ENCODE measurements around the gene CDK17.
"Not testable (repeated sequence)": the region's sequence is repeated elsewhere in the genome, so short reads cannot be mapped to it uniquely, and the experiment has no call there.

Gene CDK17

DNA sequence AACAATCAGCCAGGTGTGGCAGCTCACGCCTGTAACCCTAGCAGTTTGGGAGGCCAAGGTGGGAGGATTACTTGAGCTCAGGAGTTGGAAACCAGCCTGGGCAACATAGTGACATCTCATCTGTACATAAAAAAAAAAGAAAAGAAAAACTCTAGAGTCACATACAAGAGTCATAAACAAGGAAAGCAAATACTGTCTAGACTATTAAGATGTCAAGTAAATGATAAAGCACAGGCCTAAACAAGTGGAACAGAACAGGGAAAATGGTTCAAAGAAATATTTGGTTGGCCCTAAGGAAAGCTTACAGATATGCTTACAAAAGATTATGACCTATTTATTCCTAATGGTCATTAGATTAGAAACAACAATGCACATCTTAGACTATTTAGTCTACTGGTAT lies 12.3 kb downstream of the CDK17 start:
- DNase-seq: no peak

DNA sequence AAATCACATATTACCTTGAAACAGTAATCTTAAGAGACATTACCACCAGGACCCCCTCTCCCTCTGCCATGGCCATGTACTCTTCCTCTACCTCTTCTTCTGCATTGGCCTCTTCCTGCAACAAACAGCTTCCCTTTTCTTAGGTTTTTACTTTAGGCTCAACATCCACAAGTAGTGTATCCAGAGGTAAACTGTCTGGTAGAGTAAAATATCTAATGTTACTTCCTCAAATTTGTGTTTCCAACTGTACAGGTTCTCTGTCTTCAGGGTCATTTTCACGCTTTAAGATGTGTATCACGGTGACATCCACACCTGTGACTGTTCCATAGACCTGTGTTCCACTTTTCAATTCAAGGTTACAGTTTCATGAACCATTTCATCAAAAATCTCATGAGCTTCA lies 13.4 kb downstream of the CDK17 start:
- DNase-seq: no peak

- DNase-seq: no peak
Observed at GRCh38 chr12:96383991-96384390, 16.2 kb downstream of the CDK17 start.

- DNase-seq: no peak
Observed at GRCh38 chr12:96383371-96383770, 16.9 kb downstream of the CDK17 start.

GRCh38 chr12:96379743-96380142 lies 20.5 kb downstream of the CDK17 start:
- DNase-seq: not testable (repeated sequence)

DNA sequence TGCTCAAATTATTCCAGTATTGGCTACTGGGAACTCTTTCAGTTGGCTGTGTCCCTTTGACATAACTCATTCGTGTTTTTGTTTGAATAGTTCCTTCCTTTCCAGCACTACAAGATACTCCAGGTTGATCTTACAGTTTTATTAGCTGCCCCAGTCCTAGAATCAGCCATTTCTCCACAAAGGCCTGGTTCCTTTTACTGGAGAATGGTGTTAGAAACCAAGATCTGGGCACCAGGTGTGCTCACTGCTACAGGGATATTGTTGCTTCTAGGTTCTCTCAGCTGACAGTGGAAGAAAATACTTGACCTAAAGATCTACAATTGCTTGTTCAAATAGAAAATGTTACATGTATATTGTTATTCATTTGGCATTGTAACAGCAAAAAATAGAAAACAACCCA lies 21.9 kb downstream of the CDK17 start:
- DNase-seq: no peak

DNA sequence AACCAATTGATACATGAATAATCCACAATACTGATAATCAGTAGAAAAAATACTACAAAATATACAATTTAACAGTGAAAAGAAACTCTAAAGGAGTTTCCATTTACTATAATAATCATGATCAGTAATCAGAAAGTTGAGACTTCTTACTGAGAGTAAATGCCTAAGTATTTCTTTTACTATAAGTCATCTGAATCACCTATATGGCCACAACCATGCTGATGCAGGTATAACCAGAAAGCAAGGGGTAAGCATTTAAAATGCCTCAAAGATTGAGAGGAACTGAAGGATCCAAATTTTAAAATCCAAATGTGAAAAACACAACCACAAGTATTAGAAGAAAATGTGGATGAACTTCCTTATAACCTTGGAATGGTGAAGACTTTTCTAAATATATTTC lies 23.4 kb downstream of the CDK17 start:
- no peak for DNase-seq

DNA sequence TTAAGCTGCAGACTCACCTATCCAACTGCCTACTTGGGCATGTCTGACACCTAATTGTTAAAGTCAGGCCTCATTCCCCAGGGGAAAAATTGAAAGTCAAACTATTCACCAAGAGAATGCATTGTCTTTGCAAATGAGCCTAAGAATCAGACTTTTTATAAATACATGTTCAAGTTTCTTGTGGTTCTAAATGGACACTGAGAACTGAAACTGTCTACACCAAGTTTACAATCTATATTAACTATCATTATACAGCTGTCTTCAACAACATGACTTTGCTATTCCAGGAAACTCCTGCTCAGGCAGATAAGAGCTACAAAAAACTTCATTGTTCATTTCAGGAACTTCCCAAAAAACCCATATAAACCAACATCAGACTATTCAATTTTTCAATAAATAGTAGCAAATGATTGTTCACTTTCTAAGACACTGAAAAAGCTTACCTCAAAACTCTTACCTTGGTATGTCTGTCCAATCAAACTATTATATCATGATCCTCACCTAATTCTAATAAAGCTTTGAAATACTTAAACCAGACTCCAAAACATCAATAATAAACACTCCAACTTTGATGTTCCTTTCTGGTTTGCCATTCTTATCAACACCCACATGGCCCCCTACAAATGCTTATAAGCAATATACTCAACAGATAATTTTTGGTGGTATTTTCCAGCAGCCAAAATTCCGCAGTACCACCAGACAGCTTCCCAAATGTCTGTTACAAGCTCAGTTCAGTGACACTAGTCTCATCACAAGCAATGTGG lies 24.2 kb downstream of the CDK17 start:
- no peak for DNase-seq

GRCh38 chr12:96375170-96375569 lies 25.1 kb downstream of the CDK17 start:
- DNase-seq: no peak

GRCh38 chr12:96371790-96372699 lies 28.2 kb downstream of the CDK17 start:
- DNase-seq: no peak

DNA sequence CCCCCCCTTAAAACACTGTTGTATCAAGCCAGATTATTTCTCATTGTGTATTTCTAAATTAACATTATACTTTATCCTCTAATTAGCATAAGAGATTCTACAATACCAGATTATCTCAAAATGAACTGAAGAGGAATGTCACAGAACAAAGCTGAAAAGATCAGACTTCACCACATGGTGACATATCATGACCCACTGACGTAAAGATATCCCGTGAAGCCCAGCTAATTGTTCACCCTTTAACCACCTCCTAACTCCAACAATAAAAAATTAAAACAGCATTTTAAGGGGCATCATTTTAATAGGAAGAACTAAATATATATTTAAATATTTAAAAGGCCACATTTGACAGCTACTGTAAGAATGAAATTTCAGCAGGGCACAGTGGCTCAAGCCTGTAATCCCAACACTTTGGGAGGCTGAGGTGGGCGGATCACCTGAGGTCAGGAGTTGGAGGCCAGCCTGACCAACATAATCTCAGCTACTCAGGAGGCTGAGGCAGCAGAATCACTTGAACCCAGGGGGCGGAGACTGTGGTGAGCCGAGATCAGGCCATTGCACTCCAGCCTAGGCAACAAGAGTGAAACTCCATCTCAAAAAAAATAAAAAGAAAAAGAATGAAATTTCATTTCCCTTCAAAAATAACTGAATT lies 29.0 kb downstream of the CDK17 start:
- peak in 1 of 4 experiments; percentile 9 for DNase-seq

GRCh38 chr12:96368687-96369086 lies 31.6 kb downstream of the CDK17 start:
- DNase-seq: peak in 1 of 4 experiments; percentile 23

GRCh38 chr12:96368233-96368632 lies 32.0 kb downstream of the CDK17 start:
- peak in 2 of 4 experiments; percentile 7 to 25 for DNase-seq

GRCh38 chr12:96366381-96366654 lies 33.9 kb downstream of the CDK17 start:
- no peak for DNase-seq

DNA sequence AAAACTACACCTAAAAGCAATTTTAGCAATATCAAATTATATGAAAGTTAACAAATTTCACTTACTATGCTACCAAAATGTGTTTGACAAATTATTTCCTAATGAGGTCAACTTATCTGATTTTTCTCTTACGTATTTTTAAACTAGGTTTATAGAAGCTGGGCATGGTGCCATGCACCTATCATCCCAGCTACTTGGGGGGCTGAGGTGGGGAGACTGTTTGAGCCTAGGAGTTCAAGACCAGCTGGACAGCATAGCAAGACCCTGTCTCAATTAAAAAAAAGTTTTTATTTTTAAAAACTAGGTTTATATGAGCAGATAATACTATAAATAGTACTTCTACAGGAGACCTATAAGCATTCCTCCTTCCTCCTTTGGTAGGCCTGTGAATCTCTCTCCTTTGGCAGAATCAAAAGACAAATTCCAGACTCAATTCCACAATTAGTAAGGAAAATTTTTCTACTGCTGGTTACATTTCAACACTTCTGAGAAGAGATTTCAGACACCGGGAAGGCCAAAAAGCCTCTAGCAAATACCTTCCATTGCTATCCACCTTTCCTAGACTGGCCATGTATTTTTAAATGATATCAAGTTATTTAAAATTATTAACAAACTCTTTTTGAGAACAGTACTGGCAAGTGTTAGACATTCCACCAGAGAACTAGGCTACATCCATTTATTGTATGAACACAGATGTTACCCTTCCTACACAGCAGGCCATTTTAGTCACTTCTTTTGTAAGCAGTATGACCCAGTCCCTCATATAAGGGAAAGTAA lies 34.4 kb downstream of the CDK17 start:
- no peak for DNase-seq

- DNase-seq: no peak
Observed at GRCh38 chr12:96364092-96364700, 36.0 kb downstream of the CDK17 start.

- DNase-seq: peak in 1 of 4 experiments; percentile 4
Observed at GRCh38 chr12:96361074-96361473, 39.2 kb downstream of the CDK17 start.

DNA sequence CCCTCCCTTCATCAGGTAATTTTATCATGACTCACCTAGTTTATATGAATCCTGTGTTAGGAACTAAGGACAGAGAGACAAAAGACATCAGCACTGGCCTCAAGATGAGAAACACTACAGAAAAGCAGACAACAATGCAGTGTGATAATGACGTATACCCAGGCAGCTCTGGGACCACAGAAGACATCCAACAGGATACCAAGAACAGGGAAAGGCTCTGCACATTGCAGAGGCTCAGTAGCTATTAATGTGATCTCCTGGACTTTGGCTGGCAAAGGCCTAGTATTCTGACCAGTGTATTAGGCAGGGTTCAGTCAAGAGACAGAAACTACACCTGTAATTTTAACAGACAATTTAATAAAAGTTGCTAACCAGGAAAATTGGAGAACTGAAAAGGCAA lies 39.7 kb downstream of the CDK17 start:
- DNase-seq: no peak

DNA sequence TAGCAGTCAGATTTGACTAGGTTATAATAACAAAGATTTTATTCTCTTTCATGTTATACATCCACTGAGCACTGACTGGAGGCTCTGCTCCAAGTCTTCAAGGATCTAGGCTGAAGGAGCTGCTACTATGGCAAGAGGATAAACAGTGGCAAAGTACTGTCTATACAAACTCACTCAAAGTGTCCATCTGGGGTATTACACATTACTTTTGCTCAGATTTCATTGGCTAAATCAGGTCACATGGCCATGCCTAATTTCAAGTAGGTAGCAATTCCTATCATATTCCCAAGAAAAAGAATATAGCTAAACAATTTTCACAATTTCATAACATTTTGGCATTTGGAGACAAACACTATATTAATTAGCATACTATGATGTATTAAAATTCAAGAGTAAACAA lies 40.9 kb downstream of the CDK17 start:
- no peak for DNase-seq

GRCh38 chr12:96356831-96357230 lies 43.4 kb downstream of the CDK17 start:
- no peak for DNase-seq

- no peak for DNase-seq
Observed at GRCh38 chr12:96354844-96355534, 45.2 kb downstream of the CDK17 start.

GRCh38 chr12:96354326-96354725 lies 45.9 kb downstream of the CDK17 start:
- DNase-seq: no peak

Data from suppressor macrophage (primary cell).